Epithelial cell of proximal tubule (primary cell): Measurements from ENCODE around the gene GFRA4. TPM values are rescaled to one million over a fixed set of nuclear protein-coding genes. Genes with fewer than 3 reads are reported as not detected.
"Not testable (repeated sequence)": the region's sequence is repeated elsewhere in the genome, so short reads cannot be mapped to it uniquely, and the experiment has no call there.

Source experiments
- DNase-seq: peaks from one replicate; pipeline ENCODE4 v3.0.0-alpha.2; 2011; ENCODE audit warnings: low read depth
- H3K4me3 ChIP-seq: 2 replicates; pipeline ENCODE4 v1.5.1; 2011; ENCODE audit warnings: low read depth, mild to moderate bottlenecking, low read length
- CTCF ChIP-seq: conservative IDR thresholded peaks from 2 replicates; pipeline ENCODE4 v1.5.1; 2012; ENCODE audit warnings: low read depth, mild to moderate bottlenecking, low read length
- total RNA-seq: library from RNA; depleted of rRNA; stranded (reverse); fragments of >200 nt; gene quantifications from 2 replicates; pipeline ENCODE4 v1.2.3, GENCODE V29; 2015

GFRA4 gene
- total RNA-seq, 1 donor from 2014 or later = not detected

DNA sequence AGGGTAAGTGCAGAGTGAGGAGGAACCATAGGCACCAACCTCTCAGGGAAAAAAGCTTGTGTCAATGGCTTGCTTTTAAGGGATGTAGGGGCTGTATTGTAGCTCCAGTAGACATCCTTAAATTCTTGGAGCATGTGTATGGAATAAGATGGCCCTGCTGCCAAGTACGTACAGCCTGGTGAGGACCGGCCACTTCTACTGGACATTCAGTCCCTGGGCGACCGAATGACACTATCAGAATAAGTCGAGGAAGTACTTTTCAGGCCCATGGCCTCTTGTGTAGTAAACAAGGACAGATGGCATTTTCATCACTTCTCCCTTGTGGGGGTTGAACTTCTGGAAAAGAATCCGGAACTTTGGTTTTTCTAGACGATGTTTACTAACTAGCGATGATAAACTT, 32.8 kb downstream of the GFRA4 start:
- DNase-seq = no peak
- no peak for TF ChIP-seq CTCF
- H3K4me3 ChIP-seq = no peak overlapping the region

DNA sequence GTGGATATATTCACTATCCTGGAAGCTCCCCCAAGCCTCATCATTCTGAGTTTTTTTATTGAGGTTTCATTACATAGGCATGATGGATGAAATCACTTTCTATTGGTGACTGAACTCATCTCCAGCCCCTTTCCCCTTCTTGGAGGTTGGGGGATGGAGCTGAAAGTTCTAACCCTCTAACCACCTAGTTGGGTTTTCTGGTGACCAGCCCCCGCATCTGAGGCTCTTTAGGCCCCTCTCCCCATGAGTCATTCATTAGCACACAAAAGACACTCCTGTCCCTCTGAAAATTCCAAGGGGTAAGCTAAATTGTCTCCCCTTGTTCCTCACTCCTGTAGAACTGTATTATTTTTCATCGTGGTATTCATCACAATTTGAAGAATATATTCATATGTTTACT, 33.3 kb downstream of the GFRA4 start:
- DNase-seq = no peak
- no peak overlapping the region for H3K4me3 ChIP-seq
- no peak for TF ChIP-seq CTCF

GRCh38 chr20:3628502-3629314, 34.5 kb downstream of the GFRA4 start:
- DNase-seq = no peak
- no peak for TF ChIP-seq CTCF
- H3K4me3 ChIP-seq = no peak overlapping the region

- no peak for DNase-seq
- no peak for TF ChIP-seq CTCF
- no peak overlapping the region for H3K4me3 ChIP-seq
These were observed 35.7 kb downstream of the GFRA4 start for GRCh38 chr20:3627476-3627875.

GRCh38 chr20:3622406-3622805, 40.8 kb downstream of the GFRA4 start:
- no peak for TF ChIP-seq CTCF
- DNase-seq = no peak

DNA sequence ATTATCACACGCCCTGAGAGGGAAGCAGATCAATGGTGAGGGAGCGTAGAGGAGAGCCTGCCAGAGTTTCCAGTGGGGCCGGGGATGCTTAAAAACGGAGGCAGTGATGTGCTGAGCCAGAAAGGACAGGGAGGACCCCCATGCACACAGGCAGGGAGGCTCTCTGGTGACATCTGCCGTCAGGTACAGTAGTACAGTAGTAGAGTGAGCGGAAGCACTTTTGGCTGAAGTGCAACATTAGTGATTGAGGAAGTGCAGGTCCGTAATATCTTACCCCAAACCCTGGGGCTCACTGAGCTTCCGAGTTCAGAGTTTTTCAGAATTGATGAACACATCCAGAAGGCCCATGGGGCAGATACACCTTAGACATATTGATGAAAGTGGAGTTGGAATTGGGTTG, 42.1 kb downstream of the GFRA4 start:
- H3K4me3 ChIP-seq = no peak overlapping the region
- no peak for TF ChIP-seq CTCF
- no peak for DNase-seq

More at GRCh38 chr20:3622406-3622805, 40.8 kb downstream of the GFRA4 start:
- no peak overlapping the region for H3K4me3 ChIP-seq

GRCh38 chr20:3616250-3616649, 46.9 kb downstream of the GFRA4 start:
- no peak for DNase-seq
- TF ChIP-seq CTCF = no peak
- H3K4me3 ChIP-seq = no peak overlapping the region

DNA sequence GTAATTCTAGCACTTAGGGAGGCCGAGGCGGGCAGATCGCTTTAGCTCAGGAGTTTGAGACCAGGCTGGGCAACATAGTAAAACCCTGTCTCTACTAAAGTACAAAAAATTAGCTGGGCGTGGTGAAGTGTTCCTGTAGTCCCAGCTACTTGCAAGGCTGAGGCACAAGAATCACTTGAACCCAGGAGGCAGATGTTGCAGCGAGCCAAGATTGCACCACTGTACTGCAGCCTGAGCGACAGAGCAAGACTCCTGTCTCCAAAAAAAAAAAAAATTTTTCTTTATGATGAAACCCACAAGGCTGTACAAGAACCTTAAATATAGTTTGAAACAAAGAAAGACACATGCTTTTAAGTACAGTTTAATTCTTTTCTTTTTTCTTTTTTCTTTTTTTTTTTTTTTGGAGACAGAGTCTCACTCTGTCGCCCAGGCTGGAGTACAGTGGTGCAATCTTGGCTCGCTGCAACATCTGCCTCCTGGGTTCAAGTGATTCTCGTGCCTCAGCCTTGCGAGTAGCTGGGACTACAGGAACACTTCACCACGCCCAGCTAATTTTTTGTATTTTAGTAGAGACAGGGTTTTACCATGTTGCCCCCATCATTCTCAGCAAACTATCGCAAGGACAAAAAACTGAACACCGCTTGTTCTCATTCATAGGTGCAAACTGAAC, 47.9 kb downstream of the GFRA4 start:
- not testable (repeated sequence) for H3K4me3 ChIP-seq, DNase-seq
